Duodenal mucosa (tissue), 2 donors: ENCODE measurements around the gene JUP.

ENCODE experiments used
- H3K27ac ChIP-seq: one replicate; pipeline ENCODE4 v1.7.0; 2013; ENCODE audit warnings: low read depth, low read length
- H3K27me3 ChIP-seq, 2 donors: one replicate each; pipeline ENCODE4 v1.7.0; 2013; ENCODE audit warnings: low read length in 2 of 2, control low read depth in 1 of 2; ENCODE audit not compliant: insufficient read depth in 2 of 2, control insufficient read depth in 1 of 2
- H3K36me3 ChIP-seq, 2 donors: one replicate each; pipeline ENCODE4 v1.7.0; 2013; ENCODE audit warnings: low read length in 2 of 2, control low read depth in 1 of 2; ENCODE audit not compliant: insufficient read depth in 2 of 2, control insufficient read depth in 1 of 2
- H3K4me1 ChIP-seq, 2 donors: one replicate each; pipeline ENCODE4 v1.7.0; 2013; ENCODE audit warnings: low read length in 2 of 2, control low read depth in 1 of 2; ENCODE audit not compliant: insufficient read depth in 2 of 2, control insufficient read depth in 1 of 2
- H3K4me3 ChIP-seq, 2 donors: one replicate each; pipeline ENCODE4 v1.7.0; 2013; ENCODE audit warnings: low read length in 2 of 2, low read depth in 1 of 2
- H3K9ac ChIP-seq, 2 donors: one replicate each; pipeline ENCODE4 v1.7.0; 2013; ENCODE audit warnings: low read length in 2 of 2, low read depth in 1 of 2
- H3K9me3 ChIP-seq, 2 donors: one replicate each; pipeline ENCODE4 v1.7.0; 2013; ENCODE audit warnings: low read length in 2 of 2, control low read depth in 1 of 2; ENCODE audit not compliant: control insufficient read depth in 1 of 2

The JUP gene

DNA sequence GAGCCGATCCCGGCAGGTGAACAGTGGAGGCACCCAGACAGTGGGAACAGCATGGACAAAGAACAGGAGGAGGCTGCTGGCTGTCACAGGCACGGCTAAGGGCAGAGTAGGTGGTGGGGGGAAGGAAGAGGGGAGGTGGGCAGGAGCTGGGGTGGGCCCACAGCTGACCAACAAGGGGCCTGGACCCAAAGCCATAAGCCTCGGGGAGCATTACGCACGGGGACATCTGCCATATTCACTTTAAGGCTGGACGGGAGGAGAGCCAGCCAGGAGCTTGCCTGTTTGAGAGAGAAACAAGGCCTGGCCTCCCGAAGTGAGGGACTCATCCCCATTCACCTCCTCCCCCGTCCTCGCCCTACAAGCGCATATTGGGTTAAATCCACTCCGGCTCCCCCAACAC, 32.4 kb downstream of the JUP start:
- H3K36me3 ChIP-seq = peaks cover 23 to 48% of the 10 kb centered on the region in 2 donors
- H3K9ac ChIP-seq = no peak overlapping the region
- no peak overlapping the region for H3K4me3 ChIP-seq
- H3K27ac ChIP-seq = no peak overlapping the region
- H3K4me1 ChIP-seq = no peaks in the 10 kb centered on the region
- H3K9me3 ChIP-seq = no peaks in the 10 kb centered on the region
- no peaks in the 10 kb centered on the region for H3K27me3 ChIP-seq

GRCh38 chr17:41751288-41751687, 35.2 kb downstream of the JUP start:
- Histone ChIP-seq H3K36me3 (peaks cover 5 to 26% of the 10 kb centered on the region in 2 donors), H3K4me1 (no peaks in the 10 kb centered on the region), H3K9ac (no peak overlapping the region), H3K27ac (no peak overlapping the region), H3K9me3 (no peaks in the 10 kb centered on the region), H3K4me3 (no peak overlapping the region), H3K27me3 (no peaks in the 10 kb centered on the region)

- no peaks in the 10 kb centered on the region for H3K9me3 ChIP-seq
- no peak overlapping the region for H3K9ac ChIP-seq
- no peaks in the 10 kb centered on the region for H3K4me1 ChIP-seq
- no peak overlapping the region for H3K4me3 ChIP-seq
- H3K27ac ChIP-seq = no peak overlapping the region
- H3K27me3 ChIP-seq = no peaks in the 10 kb centered on the region
- peaks cover 5 to 21% of the 10 kb centered on the region in 2 donors for H3K36me3 ChIP-seq
Observed at GRCh38 chr17:41750862-41751261, 35.6 kb downstream of the JUP start.

DNA sequence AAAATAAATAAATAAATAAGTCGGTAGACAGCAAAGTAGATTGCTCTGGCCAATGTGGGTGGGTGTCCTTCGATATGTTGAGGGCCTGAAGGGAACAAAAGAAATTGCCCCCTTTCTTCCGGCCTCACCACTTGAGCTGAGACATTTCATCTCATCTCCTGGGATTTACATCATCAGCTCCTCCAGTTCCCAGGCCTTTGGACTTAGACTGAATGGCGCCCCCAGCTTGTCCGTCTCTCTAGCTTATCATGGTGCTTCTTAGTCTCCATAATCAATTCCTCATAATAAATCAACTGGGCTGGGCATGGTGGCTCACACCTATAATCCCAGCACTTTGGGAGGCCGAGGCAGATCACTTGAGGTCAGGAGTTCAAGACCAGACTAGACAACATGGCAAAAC, 38.2 kb downstream of the JUP start:
- H3K36me3 ChIP-seq = no peaks in the 10 kb centered on the region
- H3K4me1 ChIP-seq = no peaks in the 10 kb centered on the region
- no peak overlapping the region for H3K4me3 ChIP-seq
- H3K9me3 ChIP-seq = no peaks in the 10 kb centered on the region
- H3K27ac ChIP-seq = no peak overlapping the region
- no peaks in the 10 kb centered on the region for H3K27me3 ChIP-seq
- no peak overlapping the region for H3K9ac ChIP-seq

DNA sequence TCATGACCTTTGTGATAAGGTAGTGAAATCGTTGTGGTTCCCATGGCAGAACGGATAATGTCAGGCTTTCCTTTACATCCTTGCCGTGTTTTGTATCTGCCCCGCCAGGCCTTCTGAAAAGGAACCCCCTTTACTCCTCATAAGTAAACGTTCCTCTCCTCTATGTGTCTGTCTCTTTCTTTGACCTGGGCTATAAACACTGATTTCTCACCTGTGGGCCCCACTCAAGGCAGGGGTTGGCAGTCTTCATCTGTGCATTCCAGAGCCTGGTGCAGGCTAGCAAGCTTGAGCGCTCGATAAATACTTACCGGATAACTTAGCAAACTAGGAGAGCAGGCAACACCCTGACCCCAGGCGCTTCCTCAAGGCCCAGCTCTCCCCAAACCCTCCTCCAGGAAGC, 44.8 kb downstream of the JUP start:
- H3K27ac ChIP-seq = no peak overlapping the region
- no peak overlapping the region for H3K4me3 ChIP-seq
- no peaks in the 10 kb centered on the region for H3K36me3 ChIP-seq
- H3K9me3 ChIP-seq = no peaks in the 10 kb centered on the region
- H3K4me1 ChIP-seq = no peaks in the 10 kb centered on the region
- no peak overlapping the region for H3K9ac ChIP-seq
- H3K27me3 ChIP-seq = peaks cover 0 to 6% of the 10 kb centered on the region in 2 donors

- H3K9ac ChIP-seq = no peak overlapping the region
- no peak overlapping the region for H3K27ac ChIP-seq
- H3K9me3 ChIP-seq = no peaks in the 10 kb centered on the region
- H3K4me1 ChIP-seq = no peaks in the 10 kb centered on the region
- no peak overlapping the region for H3K4me3 ChIP-seq
- H3K27me3 ChIP-seq = peaks cover 4 to 15% of the 10 kb centered on the region in 2 donors
- no peaks in the 10 kb centered on the region for H3K36me3 ChIP-seq
Observed at GRCh38 chr17:41740506-41740905, 46.0 kb downstream of the JUP start.

DNA sequence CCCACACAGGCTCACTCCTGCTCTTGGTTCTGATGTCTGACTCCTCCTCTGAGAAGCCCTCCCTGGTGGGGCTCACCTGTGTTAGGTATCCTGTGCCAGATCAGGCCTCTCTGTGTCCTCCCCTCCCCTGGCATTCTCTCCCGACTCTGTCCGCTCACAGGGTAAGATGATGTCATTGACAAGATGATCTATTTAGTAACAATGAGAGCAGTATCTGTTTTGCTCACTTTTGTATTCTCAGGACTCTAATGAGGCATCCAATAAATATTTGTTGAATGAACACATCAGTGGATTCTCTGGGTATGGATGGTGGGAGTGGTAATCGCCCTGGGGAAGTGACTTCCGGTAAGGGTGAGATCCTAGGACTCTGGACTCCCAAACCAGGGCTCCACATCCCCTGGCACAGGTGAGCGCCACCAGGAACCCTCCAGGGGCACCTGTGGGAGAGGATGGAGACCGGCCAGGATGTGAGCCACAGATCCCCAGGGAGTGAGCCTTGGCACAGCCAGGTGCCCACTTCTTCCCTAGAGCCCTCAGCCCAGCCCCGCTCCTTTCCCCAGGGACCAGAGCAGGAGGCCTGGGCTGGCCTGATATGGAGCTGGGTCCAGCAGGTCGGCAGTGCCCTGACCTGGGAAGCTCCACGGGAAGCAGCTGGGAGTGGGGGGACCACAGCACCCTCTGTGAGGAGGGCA, 46.7 kb downstream of the JUP start:
- H3K36me3 ChIP-seq = no peaks in the 10 kb centered on the region
- peaks cover 10 to 18% of the 10 kb centered on the region in 2 donors for H3K27me3 ChIP-seq
- H3K27ac ChIP-seq = no peak overlapping the region
- H3K9ac ChIP-seq = no peak overlapping the region
- no peaks in the 10 kb centered on the region for H3K9me3 ChIP-seq
- peaks cover 0 to under 1% of the 10 kb centered on the region in 2 donors for H3K4me1 ChIP-seq
- H3K4me3 ChIP-seq = no peak overlapping the region

GRCh38 chr17:41738801-41739112, 47.8 kb downstream of the JUP start:
- H3K4me3 ChIP-seq = no peak overlapping the region
- H3K27me3 ChIP-seq = peaks cover 20 to 28% of the 10 kb centered on the region in 2 donors
- peaks cover 0 to 3% of the 10 kb centered on the region in 2 donors for H3K4me1 ChIP-seq
- H3K27ac ChIP-seq = no peak overlapping the region
- H3K9me3 ChIP-seq = no peaks in the 10 kb centered on the region
- no peaks in the 10 kb centered on the region for H3K36me3 ChIP-seq
- peak overlapping the region in 1 of 2 donors; percentile 35 for H3K9ac ChIP-seq

- Histone ChIP-seq H3K4me1 (peaks cover 0 to 3% of the 10 kb centered on the region in 2 donors), H3K36me3 (no peaks in the 10 kb centered on the region), H3K9me3 (no peaks in the 10 kb centered on the region), H3K9ac (peak overlapping the region in 1 of 2 donors; percentile 35), H3K4me3 (no peak overlapping the region), H3K27ac (no peak overlapping the region), H3K27me3 (peaks cover 21 to 30% of the 10 kb centered on the region in 2 donors)
Observed at GRCh38 chr17:41738077-41738800, 48.3 kb downstream of the JUP start.

DNA sequence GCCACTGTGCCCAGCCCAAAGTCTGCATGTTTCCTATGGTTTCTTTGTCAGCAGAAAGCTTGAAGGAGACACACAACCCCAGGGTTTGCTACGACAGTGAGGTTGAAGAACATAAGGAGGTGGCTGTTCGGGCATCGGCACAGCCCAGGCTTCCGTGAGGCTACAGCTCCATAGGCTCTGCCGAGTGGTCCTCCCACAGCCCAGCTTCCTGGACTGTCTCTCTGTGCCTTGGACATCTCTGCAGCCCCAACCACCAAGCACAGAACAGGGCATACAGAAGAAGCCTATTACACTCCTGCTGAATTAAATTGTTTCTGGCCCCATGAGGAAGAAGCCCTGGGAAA, 48.9 kb downstream of the JUP start:
- H3K9ac ChIP-seq = no peak overlapping the region
- H3K27me3 ChIP-seq = peaks cover 23 to 32% of the 10 kb centered on the region in 2 donors
- H3K4me3 ChIP-seq = no peak overlapping the region
- no peaks in the 10 kb centered on the region for H3K9me3 ChIP-seq
- peaks cover 0 to 3% of the 10 kb centered on the region in 2 donors for H3K4me1 ChIP-seq
- H3K36me3 ChIP-seq = no peaks in the 10 kb centered on the region
- no peak overlapping the region for H3K27ac ChIP-seq
